H1 (cell line): ENCODE data around the gene ARHGAP1. TPM values are rescaled to one million over a fixed set of nuclear protein-coding genes. Genes with fewer than 3 reads are reported as not detected.

Experiments
- CTCF ChIA-PET: fragments of 300-600 bp; sonication (Branson Sonifier 250); formaldehyde crosslinking; loops from one replicate; lab custom pipeline; 2021; ENCODE audit not compliant: partially characterized antibody; lab: Charles Lee
- POLR2A ChIA-PET: fragments of 300-600 bp; sonication (Branson Sonifier 250); formaldehyde crosslinking; loops from one replicate; lab custom pipeline; 2021; ENCODE audit warnings: inconsistent platforms; ENCODE audit not compliant: partially characterized antibody; lab: Charles Lee
- DNase-seq, 2 experiments: peaks; one replicate each; pipeline versions ENCODE4 v3.0.0 to v3.0.0-alpha.2; 2010 to 2022; ENCODE audit warnings: low spot score in 2 of 2, low read depth in 1 of 2, mixed read lengths in 1 of 2
- FAIRE-seq: peaks from 2 replicates; lab custom pipeline; 2011; peaks lifted over from hg19 to GRCh38; lab: Jason Lieb, UNC
- H2AFZ ChIP-seq: 2 replicates; pipeline ENCODE4 v1.8.1; 2012; ENCODE audit warnings: low read length, inconsistent platforms
- H2AK5ac ChIP-seq: 2 replicates; pipeline ENCODE4 v1.6.1; 2013; ENCODE audit warnings: low read depth, low read length
- H2BK120ac ChIP-seq: replicated peaks from 2 replicates; pipeline ENCODE3; 2013; ENCODE audit warnings: low read depth, low read length, inconsistent platforms
- H2BK12ac ChIP-seq: 2 replicates; pipeline ENCODE4 v1.6.1; 2013; ENCODE audit warnings: low read depth, low read length
- H2BK15ac ChIP-seq: 2 replicates; pipeline ENCODE4 v1.6.1; 2013; ENCODE audit warnings: low read length
- H2BK20ac ChIP-seq: 2 replicates; pipeline ENCODE4 v1.6.1; 2013; ENCODE audit warnings: low read length
- H2BK5ac ChIP-seq: 2 replicates; pipeline ENCODE4 v1.6.1; 2013; ENCODE audit warnings: low read depth, low read length
- H3K14ac ChIP-seq: 2 replicates; pipeline ENCODE4 v1.6.1; 2013; ENCODE audit warnings: inconsistent platforms; ENCODE audit not compliant: insufficient read length
- H3K18ac ChIP-seq: 2 replicates; pipeline ENCODE4 v1.6.1; 2013; ENCODE audit warnings: low read length; ENCODE audit errors: extremely low read depth
- H3K23ac ChIP-seq: 2 replicates; pipeline ENCODE4 v1.6.1; 2013; ENCODE audit warnings: inconsistent platforms; ENCODE audit not compliant: insufficient read length
- H3K23me2 ChIP-seq: 2 replicates; pipeline ENCODE4 v1.6.1; 2013; ENCODE audit warnings: low read depth, low read length
- H3K27ac ChIP-seq: 2 replicates; pipeline ENCODE4 v1.6.1; 2011; ENCODE audit warnings: low read depth, low read length, inconsistent platforms
- H3K27me3 ChIP-seq, 4 experiments: replicated peaks in 1 of 4; 1 replicate in 1 of 4; 2 replicates in 3 of 4; pipeline versions ENCODE4 v1.6.1 to v1.8.1; 2011 to 2013; ENCODE audit warnings: low read length in 3 of 4, mild to moderate bottlenecking in 3 of 4, inconsistent platforms in 2 of 4, mixed read lengths in 2 of 4, moderate library complexity in 1 of 4; ENCODE audit not compliant: control insufficient read depth in 3 of 4, insufficient read depth in 3 of 4; ENCODE audit errors: extremely low read depth in 1 of 4
- H3K36me3 ChIP-seq, 4 experiments: 2 replicates each; pipeline versions ENCODE4 v1.6.1 to v1.8.1; 2011 to 2013; ENCODE audit warnings: mild to moderate bottlenecking in 4 of 4, low read length in 3 of 4, moderate library complexity in 2 of 4, control low read depth in 1 of 4, inconsistent platforms in 1 of 4; ENCODE audit not compliant: insufficient read depth in 4 of 4, control insufficient read depth in 2 of 4
- H3K4ac ChIP-seq: replicated peaks from 2 replicates; pipeline ENCODE3; 2013; ENCODE audit warnings: low read length, low read depth, mixed read lengths, inconsistent platforms; ENCODE audit not compliant: insufficient read length
- H3K4me1 ChIP-seq, 4 experiments: replicated peaks in 1 of 4; 1 replicate in 1 of 4; 2 replicates in 3 of 4; pipeline versions ENCODE4 v1.6.1 to v1.8.1; 2011 to 2013; ENCODE audit warnings: low read length in 3 of 4, inconsistent platforms in 2 of 4, mixed read lengths in 1 of 4; ENCODE audit not compliant: insufficient read depth in 4 of 4, control insufficient read depth in 3 of 4
- H3K4me2 ChIP-seq, 2 experiments: 2 replicates each; pipeline versions ENCODE4 v1.6.1 to v1.8.1; 2011 to 2013; ENCODE audit warnings: low read depth in 2 of 2, low read length in 2 of 2, control low read depth in 1 of 2, inconsistent platforms in 1 of 2, mild to moderate bottlenecking in 1 of 2; ENCODE audit not compliant: insufficient read depth in 1 of 2
- H3K4me3 ChIP-seq, 4 experiments: fragments of 200-600, 300-600 bp in 1 of 4; sonication (generic), shearing (Covaris generic), sonication (Bioruptor Twin) in 1 of 4; 2 replicates each; pipeline versions ENCODE4 v1.5.1 to v1.8.1; 2011 to 2016; ENCODE audit warnings: low read length in 4 of 4, low read depth in 3 of 4, control low read depth in 2 of 4, inconsistent platforms in 2 of 4, mild to moderate bottlenecking in 2 of 4, mixed read lengths in 1 of 4, moderate library complexity in 1 of 4; ENCODE audit not compliant: insufficient read depth in 2 of 4; ENCODE audit errors: extremely low read depth in 1 of 4
- H3K56ac ChIP-seq: replicated peaks from 2 replicates; pipeline ENCODE3; 2013; ENCODE audit warnings: low read depth, mild to moderate bottlenecking, mixed read lengths, low read length, inconsistent platforms; ENCODE audit not compliant: insufficient read length
- H3K79me1 ChIP-seq: 2 replicates; pipeline ENCODE4 v1.6.1; 2013; ENCODE audit warnings: low read depth, low read length, control low read depth
- H3K79me2 ChIP-seq, 2 experiments: 2 replicates each; pipeline versions ENCODE4 v1.6.1 to v1.8.1; 2012 to 2013; ENCODE audit warnings: low read length in 2 of 2, mild to moderate bottlenecking in 2 of 2, inconsistent platforms in 1 of 2; ENCODE audit not compliant: insufficient read depth in 2 of 2, control insufficient read depth in 1 of 2
- H3K9ac ChIP-seq, 4 experiments: replicated peaks in 1 of 4; 1 replicate in 1 of 4; 2 replicates in 3 of 4; pipeline versions ENCODE4 v1.6.1 to v1.8.1; 2011 to 2013; ENCODE audit warnings: low read depth in 3 of 4, low read length in 3 of 4, control low read depth in 2 of 4, mild to moderate bottlenecking in 2 of 4, moderate library complexity in 2 of 4, inconsistent platforms in 1 of 4; ENCODE audit errors: extremely low read depth in 1 of 4
- H3K9me3 ChIP-seq, 2 experiments: 2 replicates each; pipeline versions ENCODE4 v1.6.1 to v1.8.1; 2012 to 2013; ENCODE audit warnings: mild to moderate bottlenecking in 2 of 2, moderate library complexity in 2 of 2, control low read depth in 1 of 2, inconsistent platforms in 1 of 2, low read depth in 1 of 2, low read length in 1 of 2, mixed read lengths in 1 of 2; ENCODE audit not compliant: insufficient read depth in 2 of 2
- H4K20me1 ChIP-seq, 2 experiments: replicated peaks in 1 of 2; 2 replicates each; pipeline versions ENCODE3 to v1.8.1; 2011 to 2013; ENCODE audit warnings: inconsistent platforms in 2 of 2, low read length in 2 of 2, mild to moderate bottlenecking in 1 of 2; ENCODE audit not compliant: insufficient read depth in 2 of 2, control insufficient read depth in 1 of 2
- H4K5ac ChIP-seq: 2 replicates; pipeline ENCODE4 v1.6.1; 2013; ENCODE audit warnings: low read length, low read depth, mixed read lengths, inconsistent platforms; ENCODE audit not compliant: insufficient read length
- H4K8ac ChIP-seq: 2 replicates; pipeline ENCODE4 v1.8.0; 2013; ENCODE audit warnings: mild to moderate bottlenecking, moderate library complexity, low read length, inconsistent platforms; ENCODE audit not compliant: insufficient read depth; ENCODE audit errors: extremely low read depth
- H4K91ac ChIP-seq: replicated peaks from 2 replicates; pipeline ENCODE3; 2013; ENCODE audit warnings: low read length, mixed read lengths, inconsistent platforms; ENCODE audit not compliant: insufficient read length
- GABPA ChIP-seq: IDR thresholded peaks from 2 replicates; pipeline ENCODE4 v1.6.1; 2011; ENCODE audit warnings: mild to moderate bottlenecking, low read length, moderate library complexity, borderline replicate concordance; ENCODE audit not compliant: insufficient read depth
- RAD21 ChIP-seq, 2 experiments: IDR thresholded peaks in 1 of 2; conservative IDR thresholded peaks in 1 of 2; 2 replicates each; pipeline ENCODE4 v1.6.1; 2011; ENCODE audit warnings: low read depth in 2 of 2, low read length in 2 of 2, improper control_type of control experiment in 1 of 2, inconsistent platforms in 1 of 2, mild to moderate bottlenecking in 1 of 2, moderate library complexity in 1 of 2
- WGBS, 2 experiments: shearing (Covaris generic) in 1 of 2; methylation state at CpG; one replicate each; pipeline versions ENCODE4 v1.1.6 to v1.1.7; 2013 to 2015; ENCODE audit warnings: low lambda C conversion rate in 2 of 2, mixed read lengths in 2 of 2, inconsistent platforms in 1 of 2, low coverage in 1 of 2, missing lambda C conversion rate in 1 of 2; ENCODE audit not compliant: insufficient replicate concordance in 2 of 2, insufficient coverage in 1 of 2, insufficient read length in 1 of 2; ENCODE audit errors: extremely low coverage in 1 of 2, missing lambda C conversion rate in 1 of 2; 5-methylcytosine and 5-hydroxymethylcytosine counted together
- polyA plus RNA-seq, 7 experiments: library from polyadenylated mRNA; depleted of rRNA in 3 of 7; stranded (reverse) in 5 of 7; unstranded in 2 of 7; fragments of >200 nt in 5 of 7; fragments of 200-250 nt in 2 of 7; gene quantifications; 1 replicate in 5 of 7; 2 replicates in 1 of 7; 4 replicates in 1 of 7; pipeline versions ENCODE4 v1.2.1 to v1.2.3, GENCODE V29; 2011 to 2013; ENCODE audit warnings: missing spikeins in 2 of 7, mixed read lengths in 2 of 7
- total RNA-seq: library from RNA; stranded (reverse); fragmentation: NEBNext Ultra II Directional; extraction: Animal tissue kit (Norgen Biotek cat#: 25700); gene quantifications from 2 replicates; pipeline ENCODE4 v1.2.1, GENCODE V29; 2021
- TF ChIP-seq, protein P1 (sequence below), 3 experiments: IDR thresholded peaks; 1 replicate in 2 of 3; 2 replicates in 1 of 3; pipeline versions ENCODE4 v1.5.1 to v1.6.1; 2011; ENCODE audit warnings: low read length in 3 of 3, mild to moderate bottlenecking in 3 of 3, inconsistent platforms in 2 of 3, low read depth in 1 of 3, moderate library complexity in 1 of 3; ENCODE audit not compliant: insufficient read depth in 1 of 3; ENCODE audit errors: control extremely low read depth in 1 of 3

ARHGAP1 gene
- total and polyA plus RNA-seq, 2 of the 8 experiments (the other 6 are each of a cell fraction or from before 2014, with no cell fraction given) = 28.6 to 58.8 TPM

DNA sequence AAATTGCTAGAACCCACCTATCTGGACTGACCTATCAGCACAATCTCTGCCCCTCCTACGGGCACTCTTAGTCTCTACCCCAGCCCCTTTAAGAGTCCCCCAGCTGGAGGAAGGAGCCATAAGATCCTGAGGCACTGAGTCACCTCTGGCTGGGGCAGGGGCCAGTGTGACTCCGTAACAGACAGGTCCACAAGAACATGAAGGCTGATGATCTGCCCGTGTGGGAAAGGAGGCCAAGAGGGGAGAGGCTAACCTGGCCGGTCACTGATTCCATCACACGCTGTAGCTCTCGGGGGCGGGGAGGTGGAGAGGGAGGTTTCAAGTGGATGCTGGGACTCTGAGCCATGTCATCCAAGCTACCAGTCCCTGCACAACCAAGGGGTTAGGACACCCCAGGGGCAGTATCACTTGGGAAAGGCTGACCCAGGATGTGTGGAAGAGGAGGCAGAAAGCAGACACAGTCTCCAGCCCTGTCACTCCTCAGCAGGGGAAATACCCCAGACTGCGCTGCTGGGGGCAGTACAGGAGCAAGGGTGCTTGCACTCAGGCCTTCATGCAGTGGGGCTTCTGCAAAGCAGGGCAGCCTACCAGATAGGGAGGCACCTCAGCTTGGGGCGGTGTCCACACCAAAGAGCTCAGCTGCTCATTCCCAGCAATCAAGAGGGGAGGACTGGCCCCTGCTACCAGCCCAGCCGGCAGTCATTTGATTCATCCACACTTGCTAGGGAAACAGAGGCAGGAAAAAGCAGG lies 22.3 kb downstream of the ARHGAP1 start:
- Histone ChIP-seq H2BK15ac (no peak overlapping the region), H3K4me2 (no peak overlapping the region), H2BK120ac (no peak overlapping the region), H2AFZ (no peak overlapping the region), H2BK20ac (no peak overlapping the region), H3K23me2 (no peaks in the 10 kb centered on the region), H3K4ac (no peak overlapping the region), H3K18ac (no peak overlapping the region), H3K4me3 (no peak overlapping the region), H3K36me3 (peaks cover 2 to 14% (median 4%) of the 10 kb centered on the region in 4 experiments; a peak in 4 of 8 replicates), H4K5ac (no peak overlapping the region), H4K20me1 (peaks cover 0 to 3% of the 10 kb centered on the region in 2 experiments), H3K14ac (no peak overlapping the region), H3K9me3 (no peaks in the 10 kb centered on the region), H2BK5ac (no peak overlapping the region), H2AK5ac (no peak overlapping the region), H3K27ac (no peak overlapping the region), H3K4me1 (peaks cover 3 to 19% (median 7%) of the 10 kb centered on the region in 4 experiments), H4K8ac (no peak overlapping the region; the same call in 1 of the 2 replicates), H3K79me1 (no peaks in the 10 kb centered on the region), H3K56ac (no peak overlapping the region), H4K91ac (no peak overlapping the region), H3K79me2 (no peaks in the 10 kb centered on the region), H3K27me3 (no peaks in the 10 kb centered on the region), H3K9ac (no peak overlapping the region), H3K23ac (no peak overlapping the region), H2BK12ac (no peak overlapping the region)
- POLR2A ChIA-PET = interaction anchor here (0.7 to 1.3 kb wide), 2 partner anchors 20 to 563 kb away, joined by 4 read pairs; no protein-coding TSS in a partner anchor
- 91% methylated on average over 10 of the region's 10 CpGs; no CpG with 5 or more reads in 1 of the 2 experiments for WGBS, 2 experiments
- peak in 1 of 2 experiments; percentile 47 for DNase-seq
- TF ChIP-seq, protein P1, sequence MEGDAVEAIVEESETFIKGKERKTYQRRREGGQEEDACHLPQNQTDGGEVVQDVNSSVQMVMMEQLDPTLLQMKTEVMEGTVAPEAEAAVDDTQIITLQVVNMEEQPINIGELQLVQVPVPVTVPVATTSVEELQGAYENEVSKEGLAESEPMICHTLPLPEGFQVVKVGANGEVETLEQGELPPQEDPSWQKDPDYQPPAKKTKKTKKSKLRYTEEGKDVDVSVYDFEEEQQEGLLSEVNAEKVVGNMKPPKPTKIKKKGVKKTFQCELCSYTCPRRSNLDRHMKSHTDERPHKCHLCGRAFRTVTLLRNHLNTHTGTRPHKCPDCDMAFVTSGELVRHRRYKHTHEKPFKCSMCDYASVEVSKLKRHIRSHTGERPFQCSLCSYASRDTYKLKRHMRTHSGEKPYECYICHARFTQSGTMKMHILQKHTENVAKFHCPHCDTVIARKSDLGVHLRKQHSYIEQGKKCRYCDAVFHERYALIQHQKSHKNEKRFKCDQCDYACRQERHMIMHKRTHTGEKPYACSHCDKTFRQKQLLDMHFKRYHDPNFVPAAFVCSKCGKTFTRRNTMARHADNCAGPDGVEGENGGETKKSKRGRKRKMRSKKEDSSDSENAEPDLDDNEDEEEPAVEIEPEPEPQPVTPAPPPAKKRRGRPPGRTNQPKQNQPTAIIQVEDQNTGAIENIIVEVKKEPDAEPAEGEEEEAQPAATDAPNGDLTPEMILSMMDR (IDR thresholded peaks at IDR 0.05; ENCODE audit: control extremely low read depth in 1 of 3, insufficient read depth in 1 of 3, low read depth in 1 of 3, low read length in 3 of 3) = peak in 2 of 3 experiments; percentile 41 to 44; a peak in 2 of 4 replicates
- TF ChIP-seq GABPA (no peak), RAD21 (IDR thresholded peaks at IDR 0.05 in 1 of 2, conservative IDR thresholded peaks at IDR 0.05 in 1 of 2; ENCODE audit: low read depth in 2 of 2, low read length in 2 of 2) (peak; percentile 51 to 54; a peak in 3 of 4 replicates)
- CTCF ChIA-PET = interaction anchor here (0.6 to 7.5 kb wide), 8 partner anchors 8 to 77 kb away, joined by 3 to 36 read pairs (median 4); no protein-coding TSS in a partner anchor
- no peak for FAIRE-seq
